ENCODE data around the gene ZFP62. TPM values are rescaled to one million over a fixed set of nuclear protein-coding genes. Genes with fewer than 3 reads are reported as not detected.

Gene ZFP62
- total RNA-seq, 2 donors from 2014 or later, result 37.3 to 44.6 TPM

GRCh38 chr5:180909782-180910181 lies 48.7 kb upstream of the ZFP62 start:
- no peak overlapping the region for H3K4me3 Mint-ChIP-seq
- Histone ChIP-seq H3K4me1 (ENCODE audit: control insufficient read depth, insufficient read depth, low read length) (no peaks in the 10 kb centered on the region), H3K27ac (ENCODE audit: low read depth, low read length) (no peak overlapping the region), H3K4me3 (ENCODE audit: low read length) (no peak overlapping the region), H3K36me3 (ENCODE audit: control insufficient read depth, insufficient read depth, low read length) (no peaks in the 10 kb centered on the region), H3K9me3 (ENCODE audit: control insufficient read depth, low read length) (peaks cover 29% of the 10 kb centered on the region), H3K27me3 (ENCODE audit: control insufficient read depth, insufficient read depth, low read length, poor library complexity, severe bottlenecking) (no peaks in the 10 kb centered on the region), H3K9ac (ENCODE audit: extremely low read depth, low read length, poor library complexity, severe bottlenecking) (no peak overlapping the region)
- H3K9me3 Mint-ChIP-seq, result peaks cover 6% of the 10 kb centered on the region
- no peak for DNase-seq
- WGBS, 2 experiments (ENCODE audit: insufficient coverage in 1 of 2, insufficient read length in 1 of 2), result 67 to 77% methylated on average over 3 to 5 of the region's 5 CpGs
- TF ChIP-seq, protein P1, sequence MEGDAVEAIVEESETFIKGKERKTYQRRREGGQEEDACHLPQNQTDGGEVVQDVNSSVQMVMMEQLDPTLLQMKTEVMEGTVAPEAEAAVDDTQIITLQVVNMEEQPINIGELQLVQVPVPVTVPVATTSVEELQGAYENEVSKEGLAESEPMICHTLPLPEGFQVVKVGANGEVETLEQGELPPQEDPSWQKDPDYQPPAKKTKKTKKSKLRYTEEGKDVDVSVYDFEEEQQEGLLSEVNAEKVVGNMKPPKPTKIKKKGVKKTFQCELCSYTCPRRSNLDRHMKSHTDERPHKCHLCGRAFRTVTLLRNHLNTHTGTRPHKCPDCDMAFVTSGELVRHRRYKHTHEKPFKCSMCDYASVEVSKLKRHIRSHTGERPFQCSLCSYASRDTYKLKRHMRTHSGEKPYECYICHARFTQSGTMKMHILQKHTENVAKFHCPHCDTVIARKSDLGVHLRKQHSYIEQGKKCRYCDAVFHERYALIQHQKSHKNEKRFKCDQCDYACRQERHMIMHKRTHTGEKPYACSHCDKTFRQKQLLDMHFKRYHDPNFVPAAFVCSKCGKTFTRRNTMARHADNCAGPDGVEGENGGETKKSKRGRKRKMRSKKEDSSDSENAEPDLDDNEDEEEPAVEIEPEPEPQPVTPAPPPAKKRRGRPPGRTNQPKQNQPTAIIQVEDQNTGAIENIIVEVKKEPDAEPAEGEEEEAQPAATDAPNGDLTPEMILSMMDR (conservative IDR thresholded peaks at IDR 0.05), result no peak
- H3K4me1 Mint-ChIP-seq, result peaks cover 5% of the 10 kb centered on the region
- no peaks in the 10 kb centered on the region for H3K36me3 Mint-ChIP-seq (ENCODE audit: low read depth)
- no peak overlapping the region for H3K27ac Mint-ChIP-seq
- peaks cover 2% of the 10 kb centered on the region for H3K27me3 Mint-ChIP-seq (ENCODE audit: insufficient read depth)

GRCh38 chr5:180908998-180909731 lies 48.1 kb upstream of the ZFP62 start:
- Mint-ChIP-seq H3K36me3 (ENCODE audit: low read depth) (no peaks in the 10 kb centered on the region), H3K27ac (no peak overlapping the region), H3K4me1 (peaks cover 5% of the 10 kb centered on the region), H3K9me3 (peaks cover 6% of the 10 kb centered on the region), H3K27me3 (ENCODE audit: insufficient read depth) (peaks cover 2% of the 10 kb centered on the region), H3K4me3 (no peak overlapping the region)
- no peak overlapping the region for H3K4me3 ChIP-seq (ENCODE audit: low read length)
- H3K36me3 ChIP-seq (ENCODE audit: control insufficient read depth, insufficient read depth, low read length), result no peaks in the 10 kb centered on the region
- H3K9me3 ChIP-seq (ENCODE audit: control insufficient read depth, low read length), result peaks cover 26% of the 10 kb centered on the region
- H3K27me3 ChIP-seq (ENCODE audit: control insufficient read depth, insufficient read depth, low read length, poor library complexity, severe bottlenecking), result no peaks in the 10 kb centered on the region
- no peaks in the 10 kb centered on the region for H3K4me1 ChIP-seq (ENCODE audit: control insufficient read depth, insufficient read depth, low read length)
- H3K27ac ChIP-seq (ENCODE audit: low read depth, low read length), result no peak overlapping the region
- TF ChIP-seq, protein P1 (conservative IDR thresholded peaks at IDR 0.05), result no peak
- DNase-seq, result no peak
- no peak overlapping the region for H3K9ac ChIP-seq (ENCODE audit: extremely low read depth, low read length, poor library complexity, severe bottlenecking)
- WGBS, 2 experiments (ENCODE audit: insufficient coverage in 1 of 2, insufficient read length in 1 of 2), result 80 to 85% methylated on average over 7 to 8 of the region's 9 CpGs

DNA sequence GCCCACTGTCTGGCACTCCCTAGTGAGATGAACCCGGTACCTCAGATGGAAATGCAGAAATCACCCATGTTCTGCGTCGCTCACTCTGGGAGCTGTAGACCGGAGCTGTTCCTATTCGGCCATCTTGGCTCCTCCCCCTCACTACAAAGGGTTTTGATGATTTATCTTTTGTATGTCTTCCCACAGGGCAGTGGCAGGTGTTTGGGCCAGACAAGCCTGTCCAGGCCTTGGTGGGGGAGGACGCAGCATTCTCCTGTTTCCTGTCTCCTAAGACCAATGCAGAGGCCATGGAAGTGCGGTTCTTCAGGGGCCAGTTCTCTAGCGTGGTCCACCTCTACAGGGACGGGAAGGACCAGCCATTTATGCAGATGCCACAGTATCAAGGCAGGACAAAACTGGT lies 47.3 kb upstream of the ZFP62 start:
- Histone ChIP-seq H3K9ac (ENCODE audit: extremely low read depth, low read length, poor library complexity, severe bottlenecking) (no peak overlapping the region), H3K27me3 (ENCODE audit: control insufficient read depth, insufficient read depth, low read length, poor library complexity, severe bottlenecking) (no peaks in the 10 kb centered on the region), H3K4me1 (ENCODE audit: control insufficient read depth, insufficient read depth, low read length) (no peaks in the 10 kb centered on the region), H3K4me3 (ENCODE audit: low read length) (no peak overlapping the region), H3K9me3 (ENCODE audit: control insufficient read depth, low read length) (peaks cover 26% of the 10 kb centered on the region), H3K36me3 (ENCODE audit: control insufficient read depth, insufficient read depth, low read length) (no peaks in the 10 kb centered on the region), H3K27ac (ENCODE audit: low read depth, low read length) (no peak overlapping the region)
- 88 to 95% methylated on average over 4 to 9 of the region's 9 CpGs for WGBS, 2 experiments (ENCODE audit: insufficient coverage in 1 of 2, insufficient read length in 1 of 2)
- peaks cover 6% of the 10 kb centered on the region for H3K9me3 Mint-ChIP-seq
- peaks cover 2% of the 10 kb centered on the region for H3K27me3 Mint-ChIP-seq (ENCODE audit: insufficient read depth)
- no peak overlapping the region for H3K4me3 Mint-ChIP-seq
- H3K4me1 Mint-ChIP-seq, result peaks cover 5% of the 10 kb centered on the region
- DNase-seq, result no peak
- TF ChIP-seq, protein P1 (conservative IDR thresholded peaks at IDR 0.05), result no peak
- no peaks in the 10 kb centered on the region for H3K36me3 Mint-ChIP-seq (ENCODE audit: low read depth)
- no peak overlapping the region for H3K27ac Mint-ChIP-seq

Measured in endodermal cell (in vitro differentiated cells).